Measurements from ENCODE around the gene OPN1MW. TPM values are rescaled to one million over a fixed set of nuclear protein-coding genes. Genes with fewer than 3 reads are reported as not detected.
"Not testable (repeated sequence)": the region's sequence is repeated elsewhere in the genome, so short reads cannot be mapped to it uniquely, and the experiment has no call there.

The OPN1MW gene
- not detected for total RNA-seq

DNA sequence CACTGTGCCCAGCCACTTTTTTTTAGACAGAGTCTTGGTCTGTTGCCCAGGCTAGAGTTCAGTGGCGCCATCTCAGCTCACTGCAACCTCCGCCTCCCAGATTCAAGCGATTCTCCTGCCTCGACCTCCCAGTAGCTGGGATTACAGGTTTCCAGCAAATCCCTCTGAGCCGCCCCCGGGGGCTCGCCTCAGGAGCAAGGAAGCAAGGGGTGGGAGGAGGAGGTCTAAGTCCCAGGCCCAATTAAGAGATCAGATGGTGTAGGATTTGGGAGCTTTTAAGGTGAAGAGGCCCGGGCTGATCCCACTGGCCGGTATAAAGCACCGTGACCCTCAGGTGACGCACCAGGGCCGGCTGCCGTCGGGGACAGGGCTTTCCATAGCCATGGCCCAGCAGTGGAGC is at the start of gene OPN1MW:
Gene OPN1MW (plus strand): TSS at position 301 of the 400 bp plus-strand sequence. CDS start 82 bp downstream, at position 383.
- DNase-seq; H3K27me3 Mint-ChIP-seq (ENCODE audit: low read depth); H3K4me3 Mint-ChIP-seq; H3K36me3 Mint-ChIP-seq (ENCODE audit: insufficient read depth in 2 of 2); H3K4me1 Mint-ChIP-seq (ENCODE audit: low read depth); H3K27ac Mint-ChIP-seq; ATAC-seq (replicated peaks in 1 of 2); H3K9me3 Mint-ChIP-seq: not testable (repeated sequence)

- peak; percentile 17 to 32 for DNase-seq
- H3K27ac Mint-ChIP-seq, result peak overlapping the region; percentile 7
- peak; percentile 76 to 86 for ATAC-seq (replicated peaks in 1 of 2)
Measured at GRCh38 chrX:154135458-154136229, 46.8 kb upstream of the OPN1MW start.

DNA sequence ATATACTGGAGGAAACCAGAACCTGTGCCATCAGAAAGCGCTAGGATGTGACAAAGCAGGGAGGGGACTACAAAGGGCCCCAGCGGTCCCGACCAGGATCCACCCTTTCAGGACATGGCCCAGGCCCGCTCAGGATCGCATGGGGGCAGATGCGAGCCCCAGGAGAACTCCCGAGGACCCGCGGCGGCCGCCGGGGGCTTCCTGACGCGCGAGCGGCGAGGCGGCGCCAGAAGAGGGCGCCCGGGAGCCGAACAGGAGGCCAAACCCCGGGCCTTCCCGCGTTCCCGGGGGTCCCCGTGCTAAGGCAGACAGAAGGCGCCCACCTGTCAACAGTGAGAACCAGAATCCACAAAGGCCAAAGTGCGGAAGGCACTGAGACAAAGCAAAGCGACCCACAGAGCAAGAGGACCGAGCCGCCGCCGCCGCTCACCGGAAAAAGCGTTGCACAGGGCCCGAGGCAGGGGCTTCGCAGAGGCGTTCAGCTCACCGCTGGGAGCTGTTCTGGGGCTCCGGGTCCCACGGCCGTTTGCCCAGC is 45.7 kb upstream of the OPN1MW start:
- Mint-ChIP-seq H3K27me3 (ENCODE audit: low read depth) (peaks cover 21% of the 10 kb centered on the region), H3K4me1 (ENCODE audit: low read depth) (peaks cover 25% of the 10 kb centered on the region), H3K4me3 (peak overlapping the region; percentile 74 to 92), H3K9me3 (no peaks in the 10 kb centered on the region), H3K36me3 (ENCODE audit: insufficient read depth in 2 of 2) (no peaks in the 10 kb centered on the region), H3K27ac (peak overlapping the region; percentile 84)
- ATAC-seq (replicated peaks in 1 of 2), result peak; percentile 78 to 80
- peak; percentile 75 to 77 for DNase-seq

More at GRCh38 chrX:154135458-154136229, 46.8 kb upstream of the OPN1MW start:
- Mint-ChIP-seq H3K36me3 (ENCODE audit: insufficient read depth in 2 of 2) (no peaks in the 10 kb centered on the region), H3K4me1 (ENCODE audit: low read depth) (peaks cover 25% of the 10 kb centered on the region), H3K9me3 (no peaks in the 10 kb centered on the region), H3K27me3 (ENCODE audit: low read depth) (peaks cover 21% of the 10 kb centered on the region), H3K4me3 (peak overlapping the region; percentile 74 to 92)

- Mint-ChIP-seq H3K36me3 (ENCODE audit: insufficient read depth in 2 of 2) (no peaks in the 10 kb centered on the region), H3K9me3 (no peaks in the 10 kb centered on the region), H3K27ac (no peak overlapping the region), H3K27me3 (ENCODE audit: low read depth) (peaks cover 21% of the 10 kb centered on the region), H3K4me1 (ENCODE audit: low read depth) (peaks cover 25% of the 10 kb centered on the region), H3K4me3 (no peak overlapping the region)
- no peak for DNase-seq
- ATAC-seq (replicated peaks in 1 of 2), result no peak
Measured at GRCh38 chrX:154138857-154139256, 43.5 kb upstream of the OPN1MW start.

GRCh38 chrX:154140206-154140605 is 42.2 kb upstream of the OPN1MW start:
- ATAC-seq (replicated peaks in 1 of 2), result no peak
- DNase-seq, result no peak
- no peaks in the 10 kb centered on the region for H3K9me3 Mint-ChIP-seq
- H3K4me1 Mint-ChIP-seq (ENCODE audit: low read depth), result peaks cover 22% of the 10 kb centered on the region
- no peaks in the 10 kb centered on the region for H3K36me3 Mint-ChIP-seq (ENCODE audit: insufficient read depth in 2 of 2)
- no peak overlapping the region for H3K4me3 Mint-ChIP-seq
- H3K27me3 Mint-ChIP-seq (ENCODE audit: low read depth), result peaks cover 16% of the 10 kb centered on the region
- no peak overlapping the region for H3K27ac Mint-ChIP-seq

DNA sequence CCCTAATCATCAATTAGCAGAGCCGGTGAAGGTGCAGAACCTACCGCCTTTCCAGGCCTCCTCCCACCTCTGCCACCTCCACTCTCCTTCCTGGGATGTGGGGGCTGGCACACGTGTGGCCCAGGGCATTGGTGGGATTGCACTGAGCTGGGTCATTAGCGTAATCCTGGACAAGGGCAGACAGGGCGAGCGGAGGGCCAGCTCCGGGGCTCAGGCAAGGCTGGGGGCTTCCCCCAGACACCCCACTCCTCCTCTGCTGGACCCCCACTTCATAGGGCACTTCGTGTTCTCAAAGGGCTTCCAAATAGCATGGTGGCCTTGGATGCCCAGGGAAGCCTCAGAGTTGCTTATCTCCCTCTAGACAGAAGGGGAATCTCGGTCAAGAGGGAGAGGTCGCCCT is 41.7 kb upstream of the OPN1MW start:
- no peak for ATAC-seq (replicated peaks in 1 of 2)
- no peaks in the 10 kb centered on the region for H3K36me3 Mint-ChIP-seq (ENCODE audit: insufficient read depth in 2 of 2)
- no peaks in the 10 kb centered on the region for H3K9me3 Mint-ChIP-seq
- H3K4me3 Mint-ChIP-seq, result no peak overlapping the region
- H3K27me3 Mint-ChIP-seq (ENCODE audit: low read depth), result peaks cover 12% of the 10 kb centered on the region
- peaks cover 17% of the 10 kb centered on the region for H3K4me1 Mint-ChIP-seq (ENCODE audit: low read depth)
- H3K27ac Mint-ChIP-seq, result no peak overlapping the region
- no peak for DNase-seq

GRCh38 chrX:154142386-154142785 is 40.0 kb upstream of the OPN1MW start:
- Mint-ChIP-seq H3K4me1 (ENCODE audit: low read depth) (peaks cover 1% of the 10 kb centered on the region), H3K4me3 (no peak overlapping the region), H3K27ac (no peak overlapping the region), H3K9me3 (no peaks in the 10 kb centered on the region), H3K36me3 (ENCODE audit: insufficient read depth in 2 of 2) (no peaks in the 10 kb centered on the region), H3K27me3 (ENCODE audit: low read depth) (peaks cover 7% of the 10 kb centered on the region)
- ATAC-seq (replicated peaks in 1 of 2) (no peak), DNase-seq (no peak)

GRCh38 chrX:154142950-154143745 is 39.2 kb upstream of the OPN1MW start:
- no peak overlapping the region for H3K4me3 Mint-ChIP-seq
- ATAC-seq (replicated peaks in 1 of 2), result no peak
- H3K36me3 Mint-ChIP-seq (ENCODE audit: insufficient read depth in 2 of 2), result no peaks in the 10 kb centered on the region
- no peaks in the 10 kb centered on the region for H3K9me3 Mint-ChIP-seq
- H3K4me1 Mint-ChIP-seq (ENCODE audit: low read depth), result no peaks in the 10 kb centered on the region
- peaks cover 7% of the 10 kb centered on the region for H3K27me3 Mint-ChIP-seq (ENCODE audit: low read depth)
- DNase-seq, result no peak
- no peak overlapping the region for H3K27ac Mint-ChIP-seq

DNA sequence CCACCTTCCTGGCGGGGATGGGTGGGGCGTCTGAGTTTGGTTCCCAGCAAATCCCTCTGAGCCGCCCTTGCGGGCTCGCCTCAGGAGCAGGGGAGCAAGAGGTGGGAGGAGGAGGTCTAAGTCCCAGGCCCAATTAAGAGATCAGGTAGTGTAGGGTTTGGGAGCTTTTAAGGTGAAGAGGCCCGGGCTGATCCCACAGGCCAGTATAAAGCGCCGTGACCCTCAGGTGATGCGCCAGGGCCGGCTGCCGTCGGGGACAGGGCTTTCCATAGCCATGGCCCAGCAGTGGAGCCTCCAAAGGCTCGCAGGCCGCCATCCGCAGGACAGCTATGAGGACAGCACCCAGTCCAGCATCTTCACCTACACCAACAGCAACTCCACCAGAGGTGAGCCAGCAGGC is 38.4 kb upstream of the OPN1MW start, which contains the start of gene OPN1LW:
Gene OPN1LW (plus strand): TSS at position 234 of the 400 bp plus-strand sequence. CDS start 41 bp downstream, at position 275.
- H3K27ac Mint-ChIP-seq; H3K36me3 Mint-ChIP-seq (ENCODE audit: insufficient read depth in 2 of 2); H3K4me3 Mint-ChIP-seq; H3K27me3 Mint-ChIP-seq (ENCODE audit: low read depth); DNase-seq; H3K4me1 Mint-ChIP-seq (ENCODE audit: low read depth); ATAC-seq (replicated peaks in 1 of 2); H3K9me3 Mint-ChIP-seq: not testable (repeated sequence)

- not testable (repeated sequence) for DNase-seq; H3K36me3 Mint-ChIP-seq (ENCODE audit: insufficient read depth in 2 of 2); H3K4me3 Mint-ChIP-seq; ATAC-seq (replicated peaks in 1 of 2); H3K27ac Mint-ChIP-seq; H3K4me1 Mint-ChIP-seq (ENCODE audit: low read depth); H3K27me3 Mint-ChIP-seq (ENCODE audit: low read depth); H3K9me3 Mint-ChIP-seq
Measured at GRCh38 chrX:154151030-154151429, 31.4 kb upstream of the OPN1MW start.

- H3K9me3 Mint-ChIP-seq, result not testable (repeated sequence)
Measured at GRCh38 chrX:154156221-154156620, 26.2 kb upstream of the OPN1MW start.

GRCh38 chrX:154157207-154157606 is 25.2 kb upstream of the OPN1MW start:
- not testable (repeated sequence) for H3K27me3 Mint-ChIP-seq (ENCODE audit: low read depth); ATAC-seq (replicated peaks in 1 of 2); H3K4me1 Mint-ChIP-seq (ENCODE audit: low read depth); H3K9me3 Mint-ChIP-seq; H3K27ac Mint-ChIP-seq; DNase-seq; H3K4me3 Mint-ChIP-seq; H3K36me3 Mint-ChIP-seq (ENCODE audit: insufficient read depth in 2 of 2)

More at GRCh38 chrX:154156221-154156620, 26.2 kb upstream of the OPN1MW start:
- H3K4me3 Mint-ChIP-seq; ATAC-seq (replicated peaks in 1 of 2); H3K27ac Mint-ChIP-seq; H3K27me3 Mint-ChIP-seq (ENCODE audit: low read depth); H3K4me1 Mint-ChIP-seq (ENCODE audit: low read depth); DNase-seq; H3K36me3 Mint-ChIP-seq (ENCODE audit: insufficient read depth in 2 of 2): not testable (repeated sequence)

DNA sequence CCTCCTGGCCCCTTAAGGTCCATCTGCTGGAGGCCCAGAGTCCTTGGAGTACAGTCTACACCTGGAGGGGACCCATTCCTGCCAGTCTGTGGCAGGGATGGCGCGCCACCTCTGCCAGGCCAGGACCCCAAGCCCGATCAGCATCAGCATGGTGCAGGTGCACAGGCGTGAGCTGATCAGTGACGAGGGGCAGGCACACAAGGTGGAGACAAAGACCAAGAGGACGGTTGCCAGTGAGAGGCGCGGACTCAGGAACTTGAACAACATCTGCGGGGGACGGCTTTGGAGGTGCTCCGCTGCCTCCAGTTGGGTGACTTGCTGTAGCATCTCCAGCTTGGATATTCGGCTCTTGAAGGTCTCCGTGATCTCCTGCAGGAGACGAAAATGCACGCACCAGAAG is 23.1 kb upstream of the OPN1MW start:
- not testable (repeated sequence) for ATAC-seq (replicated peaks in 1 of 2)

More for the DNA sequence above, 23.1 kb upstream of the OPN1MW start:
- not testable (repeated sequence) for H3K4me3 Mint-ChIP-seq; H3K36me3 Mint-ChIP-seq (ENCODE audit: insufficient read depth in 2 of 2); H3K27ac Mint-ChIP-seq; H3K4me1 Mint-ChIP-seq (ENCODE audit: low read depth); H3K27me3 Mint-ChIP-seq (ENCODE audit: low read depth); DNase-seq; H3K9me3 Mint-ChIP-seq

Data from activated T-cell treated with anti-CD3 and anti-CD28 coated beads, Interleukin-2, amount 50 U/mL, for 72 hours (primary cell).